Activated CD4-positive, alpha-beta T cell treated with anti-CD3 and anti-CD28 coated beads, Interleukin-10, Interleukin-2, amounts not matched to agents 100 ng/mL and 50 ng/mL, durations not matched to agents 16 hours and 8 hours (primary cell): ENCODE data around the gene BRWD1.

Experiments used
- DNase-seq: peaks from one replicate; pipeline ENCODE4 v3.0.0-alpha.2; 2020

Gene BRWD1

DNA sequence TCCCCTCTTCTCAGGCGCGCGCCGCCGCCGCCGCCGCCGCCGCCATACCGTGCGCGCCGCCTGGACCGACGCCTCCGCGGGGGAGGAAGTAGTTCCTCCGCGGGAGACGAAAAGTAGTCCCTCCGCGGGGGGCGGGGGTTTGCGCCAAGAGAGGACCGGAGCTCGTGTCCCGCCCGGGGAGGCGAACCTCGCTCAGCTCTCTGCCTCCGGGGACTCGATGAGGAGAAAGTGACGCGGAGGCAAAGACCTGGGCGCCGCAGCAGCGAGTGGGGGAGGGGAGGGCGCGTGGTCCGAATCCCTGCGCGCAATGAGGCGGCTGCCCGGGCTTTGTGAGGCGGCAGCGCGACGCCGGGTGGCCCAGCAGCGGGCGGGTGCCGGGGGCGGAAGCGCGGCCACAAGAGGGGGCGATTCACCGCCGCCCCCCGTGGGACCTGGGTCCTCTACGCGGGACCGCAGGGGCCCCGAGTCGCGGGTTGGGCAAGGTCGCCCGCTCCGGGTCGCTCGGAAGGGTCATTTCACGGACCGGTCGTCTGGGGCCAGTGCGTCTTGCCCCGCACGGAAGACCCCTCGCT is at the start of gene BRWD1:
Gene BRWD1, minus strand, starts transcription at position 62 of the 572 bp plus-strand sequence. CDS start 141 bp downstream, outside the sequence.
- peak; percentile 80 for DNase-seq

GRCh38 chr21:39362733-39363132 is 49.3 kb upstream of the BRWD1 start:
- no peak for DNase-seq

GRCh38 chr21:39359382-39359781 is 46.0 kb upstream of the BRWD1 start:
- no peak for DNase-seq

DNA sequence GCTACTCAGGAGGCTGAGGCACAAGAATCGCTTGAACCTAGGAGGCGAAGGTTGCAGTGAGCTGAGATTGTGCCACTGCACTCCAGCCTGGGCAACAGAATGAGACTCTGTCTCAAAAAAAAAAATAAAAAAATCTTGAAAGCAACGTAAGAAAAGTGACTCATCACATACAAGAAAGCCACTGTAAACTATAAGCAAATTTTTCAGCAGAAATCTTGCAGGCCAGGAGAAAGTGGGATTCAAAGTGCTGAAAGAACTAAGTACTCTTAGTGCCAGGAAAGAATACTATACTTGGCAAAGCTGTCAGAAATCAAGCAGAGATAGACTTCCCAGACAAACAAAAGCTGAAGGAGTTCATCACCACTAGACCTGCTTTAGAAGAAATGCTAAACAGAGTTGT is 39.9 kb upstream of the BRWD1 start:
- DNase-seq = no peak

GRCh38 chr21:39350094-39351005 is 36.9 kb upstream of the BRWD1 start:
- no peak for DNase-seq

DNA sequence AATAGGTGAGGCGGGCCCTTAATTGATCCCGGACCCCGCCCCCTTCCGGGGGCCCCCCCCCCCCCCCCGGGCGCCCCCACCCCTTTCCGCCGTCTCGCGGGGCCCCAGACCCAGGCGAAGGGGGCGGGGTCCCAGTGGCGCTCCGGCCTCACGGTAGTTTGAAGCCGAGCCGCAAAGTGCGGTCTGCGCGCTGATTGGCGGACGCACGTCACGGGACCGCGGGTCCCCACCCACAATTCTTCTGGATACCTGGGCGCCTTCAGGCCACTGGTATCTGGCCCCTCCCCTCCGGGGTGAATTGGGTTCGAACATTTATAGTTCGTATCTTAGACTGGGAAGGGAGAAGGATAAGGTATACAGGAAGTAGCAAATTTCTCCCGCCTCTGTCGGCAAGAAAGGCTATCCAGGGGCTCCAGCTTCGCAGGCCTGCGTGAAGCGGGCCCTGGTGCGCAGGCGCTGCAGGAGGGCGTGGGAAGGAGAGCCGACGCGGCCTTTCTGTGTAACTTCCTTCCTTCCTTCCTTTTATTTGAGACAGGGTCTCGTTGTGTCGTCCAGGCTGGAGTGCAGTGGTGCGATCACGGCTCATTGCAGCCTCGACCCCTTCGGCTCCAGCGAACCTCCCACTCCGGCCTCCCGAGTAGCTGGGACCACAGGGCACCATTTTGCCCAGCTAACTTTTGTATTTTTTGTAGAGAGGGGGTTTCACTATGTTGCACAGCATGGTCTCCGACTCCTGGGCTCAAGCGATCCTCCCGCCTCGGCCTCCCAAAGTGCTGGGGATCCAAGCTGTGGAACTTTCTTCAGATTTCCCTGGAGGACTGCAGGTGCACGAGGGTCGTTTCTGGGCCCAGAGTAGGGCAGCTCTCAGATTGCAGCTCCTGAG is 36.0 kb upstream of the BRWD1 start:
- DNase-seq = peak; percentile 99

- DNase-seq = peak; percentile 93
Observed at GRCh38 chr21:39348355-39349210, 35.2 kb upstream of the BRWD1 start, which contains the start of gene HMGN1. HMGN1 (minus strand) TSS chr21:39349088; CDS start chr21:39348917, 171 bp downstream.

GRCh38 chr21:39348040-39348354 is 34.6 kb upstream of the BRWD1 start:
- no peak for DNase-seq

- no peak for DNase-seq
Observed at GRCh38 chr21:39347537-39347936, 34.1 kb upstream of the BRWD1 start.

DNA sequence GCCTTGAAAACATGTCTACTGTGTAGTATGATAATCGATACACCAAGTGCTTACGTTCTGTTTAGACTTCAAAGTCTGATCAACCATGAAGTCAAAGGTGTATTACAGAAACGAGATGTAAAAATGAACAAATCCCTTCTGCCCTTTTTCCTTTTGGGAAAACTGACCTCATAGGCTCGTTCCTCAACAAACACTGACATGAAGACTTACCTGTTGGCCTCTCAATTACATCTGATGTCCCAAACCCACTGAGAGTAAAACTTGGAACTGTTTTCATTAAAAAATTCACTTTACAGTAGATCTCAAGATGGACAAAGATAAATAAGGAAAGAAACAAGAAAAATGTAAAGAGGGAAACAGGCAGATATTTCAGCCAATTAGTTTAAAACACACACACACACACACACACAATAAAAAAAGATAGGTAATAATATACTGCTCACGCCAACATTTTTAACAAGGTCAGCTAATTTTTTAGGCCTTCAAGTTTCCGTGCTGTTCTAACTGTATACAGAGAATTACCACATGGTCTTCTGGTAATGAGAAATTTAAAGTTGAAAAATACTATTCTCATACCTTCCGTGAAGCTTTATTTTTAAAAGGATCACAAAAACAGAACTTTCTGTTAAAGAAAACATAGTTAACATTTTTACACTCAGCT is 33.4 kb upstream of the BRWD1 start:
- DNase-seq = no peak

- no peak for DNase-seq
Observed at GRCh38 chr21:39346206-39346605, 32.8 kb upstream of the BRWD1 start.

GRCh38 chr21:39345440-39345839 is 32.0 kb upstream of the BRWD1 start:
- DNase-seq = no peak

- no peak for DNase-seq
Observed at GRCh38 chr21:39344848-39345247, 31.4 kb upstream of the BRWD1 start.

DNA sequence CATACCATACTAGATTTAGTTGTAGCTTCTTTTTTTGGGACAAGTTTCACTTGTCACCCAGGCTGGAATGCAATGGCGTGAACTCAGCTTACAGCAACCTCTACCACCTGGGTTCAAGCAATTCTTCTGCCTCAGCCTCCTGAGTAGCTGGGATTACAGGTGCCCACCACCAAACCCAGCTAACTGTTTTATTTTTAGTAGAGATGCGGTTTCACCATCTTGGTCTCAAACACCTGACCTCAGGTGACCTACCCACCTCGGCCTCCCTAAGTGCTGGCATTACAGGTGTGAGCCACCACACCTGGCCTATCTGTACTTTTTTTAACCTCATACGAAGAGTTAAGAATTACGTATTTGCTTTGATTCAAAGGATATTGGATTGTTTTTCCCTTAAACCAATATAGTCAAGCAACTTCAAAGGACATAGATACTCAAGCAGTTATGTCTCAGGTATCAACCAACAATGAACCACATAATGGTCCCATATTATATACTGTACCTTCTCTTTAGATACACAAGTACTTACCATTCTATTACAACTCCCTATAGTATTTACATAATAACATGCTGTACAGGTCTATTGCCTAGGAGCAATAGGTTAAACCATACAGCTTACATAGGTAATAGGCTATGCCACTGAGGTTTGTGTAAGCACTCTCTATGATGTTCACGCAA is 28.0 kb upstream of the BRWD1 start:
- DNase-seq = no peak

GRCh38 chr21:39340687-39341086 is 27.3 kb upstream of the BRWD1 start:
- no peak for DNase-seq

DNA sequence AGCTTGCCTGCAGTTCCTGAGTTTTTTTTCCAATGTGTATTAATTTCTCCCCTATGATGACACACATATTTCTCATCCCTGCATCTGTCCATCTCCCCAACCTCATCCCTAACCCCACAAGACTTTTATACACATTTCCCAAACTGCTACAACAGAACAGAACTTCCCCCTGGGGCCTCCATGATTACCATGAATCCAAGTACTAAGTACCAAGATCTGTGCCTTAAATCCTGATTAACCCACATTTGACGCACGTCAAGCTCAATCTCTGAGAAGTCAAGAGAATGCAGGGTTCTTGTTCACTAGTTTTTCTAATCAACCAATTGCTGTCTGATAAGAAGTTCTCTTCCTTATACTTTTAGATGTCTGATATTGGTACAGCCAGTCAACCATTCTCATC is 25.8 kb upstream of the BRWD1 start:
- DNase-seq = no peak

GRCh38 chr21:39336457-39337008 is 23.1 kb upstream of the BRWD1 start:
- DNase-seq = no peak

GRCh38 chr21:39334611-39335010 is 21.2 kb upstream of the BRWD1 start:
- no peak for DNase-seq

DNA sequence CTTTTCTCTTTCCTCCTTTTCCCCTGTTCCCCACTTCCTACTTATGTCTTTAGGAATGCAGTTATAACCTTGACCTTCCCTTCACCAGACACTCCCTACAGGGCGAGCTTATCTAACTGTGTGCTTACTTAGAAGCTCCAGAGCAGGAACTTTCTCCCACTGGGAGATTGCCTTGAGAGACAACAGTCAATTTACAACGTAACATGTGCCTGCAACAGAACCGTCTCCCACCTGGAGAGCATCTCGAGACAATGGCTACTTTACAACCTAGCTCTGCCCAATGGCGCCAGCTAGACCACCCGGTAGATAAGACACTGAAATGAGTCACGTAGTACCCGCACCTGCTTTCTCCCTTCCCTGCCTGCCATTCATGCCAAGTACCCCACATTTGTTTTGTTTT is 18.7 kb upstream of the BRWD1 start:
- no peak for DNase-seq

DNA sequence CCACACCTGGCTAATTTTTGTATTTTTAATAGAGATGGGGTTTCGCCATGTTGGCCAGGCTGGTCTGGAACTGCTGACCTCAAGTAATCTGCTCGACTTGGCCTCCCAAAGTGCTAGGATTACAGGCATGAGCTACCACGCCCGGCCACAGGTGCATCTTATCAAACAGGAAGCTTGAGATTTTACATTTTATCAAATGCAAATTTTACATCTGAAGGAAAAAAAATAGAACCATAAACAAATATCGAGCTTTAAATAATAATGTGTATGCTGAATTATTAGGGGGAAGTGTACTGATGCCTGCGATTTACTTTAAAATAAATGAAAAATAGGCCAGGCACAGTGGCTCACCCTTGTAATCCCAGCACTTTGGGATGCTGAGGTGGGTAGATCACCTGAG is 16.6 kb upstream of the BRWD1 start:
- DNase-seq = no peak

DNA sequence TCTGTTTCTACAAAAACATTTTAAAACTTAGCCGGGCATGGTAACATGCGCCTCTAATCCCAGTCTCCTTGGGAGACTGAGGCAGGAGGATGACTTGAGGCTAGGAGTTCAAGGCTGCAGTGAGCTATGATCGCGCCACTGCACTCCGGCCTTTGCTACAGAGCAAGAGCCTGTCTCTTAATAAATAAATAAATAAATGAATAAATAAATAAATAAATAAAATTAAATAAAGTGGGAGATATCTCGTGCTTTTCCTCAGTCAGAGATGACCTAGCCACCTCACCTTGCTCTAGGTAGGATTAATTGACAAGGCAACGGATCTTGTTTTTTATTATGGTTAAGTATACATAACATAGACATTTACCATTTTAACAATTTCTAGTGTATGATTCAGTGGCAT is 14.3 kb upstream of the BRWD1 start:
- DNase-seq = no peak
